ENCODE results near the gene PLPPR5.

- TF ChIP-seq CTCF (conservative IDR thresholded peaks at IDR 0.05; ENCODE audit: low read depth, low read length) = no peak
- TF ChIP-seq EZH2 (IDR thresholded peaks at IDR 0.05; ENCODE audit: borderline replicate concordance, low read depth, low read length, poor library complexity, severe bottlenecking) = peak; percentile 69
Observed at GRCh38 chr1:99004861-99005442, at the start of gene PLPPR5.

All from A673 (cell line).